Stomach (tissue), 9 donors: ENCODE results near the gene FBXO34. TPM values are rescaled to one million over a fixed set of nuclear protein-coding genes. Genes with fewer than 3 reads are reported as not detected.

Experiments
- DNase-seq, 2 donors: peaks; one replicate each; pipeline versions ENCODE4 v3.0.0 to v3.0.0-alpha.2; 2013 to 2019
- H3K27ac ChIP-seq, 5 donors: fragments of 200-600 bp in 4 of 5; sonication (generic) in 4 of 5; one replicate each; pipeline ENCODE4 v1.5.1; 2013 to 2019; ENCODE audit warnings: mild to moderate bottlenecking in 1 of 5, moderate library complexity in 1 of 5
- H3K27me3 ChIP-seq, 3 donors: fragments of 200-600 bp; sonication (generic); one replicate each; pipeline ENCODE4 v1.5.1; 2017 to 2019; ENCODE audit warnings: mixed run types in 1 of 3
- H3K36me3 ChIP-seq, 4 donors: fragments of 200-600 bp; sonication (generic); 1 replicate in 3 of 4; 2 replicates in 1 of 4; pipeline ENCODE4 v1.5.1; 2016 to 2019
- H3K4me1 ChIP-seq, 4 donors: fragments of 200-600 bp; sonication (generic); one replicate each; pipeline ENCODE4 v1.5.1; 2016 to 2019
- H3K4me3 ChIP-seq, 4 donors: fragments of 200-600 bp; sonication (generic) in 3 of 4; one replicate each; pipeline ENCODE4 v1.5.1; 2016 to 2019; ENCODE audit warnings: mild to moderate bottlenecking in 1 of 4
- H3K9me3 ChIP-seq, 4 donors: fragments of 200-600 bp; sonication (generic); one replicate each; pipeline ENCODE4 v1.5.1; 2016 to 2019
- EP300 ChIP-seq: sonication (generic); formaldehyde crosslinking; IDR thresholded peaks from one replicate; pipeline ENCODE4 v1.6.1; 2017; ENCODE audit warnings: antibody characterized with exemption
- POLR2A ChIP-seq, 4 donors: fragments of 450-650 bp; IDR thresholded peaks; one replicate each; pipeline ENCODE4 v1.6.1; 2016; ENCODE audit warnings: antibody characterized with exemption in 4 of 4, control low read depth in 2 of 4, mild to moderate bottlenecking in 1 of 4, moderate library complexity in 1 of 4
- POLR2AphosphoS5 ChIP-seq, 3 donors: sonication (generic); formaldehyde crosslinking; IDR thresholded peaks; one replicate each; pipeline ENCODE4 v1.6.1; 2016; ENCODE audit warnings: antibody characterized with exemption in 3 of 3
- WGBS, 5 donors: extraction: QIAGEN DNeasy Blood & Tissue Kit in 3 of 5; methylation state at CpG; one replicate each; pipeline versions ENCODE4 v1.1.5 to v1.1.7; 2013 to 2018; 5-methylcytosine and 5-hydroxymethylcytosine counted together
- intact Hi-C: fragments of 100-400 bp; cut with DNase I; formaldehyde crosslinking; loops from one replicate; pipeline ENCODE4 v1.15.1; 2023; ENCODE audit warnings: low total_unique reads
- polyA plus RNA-seq, 3 donors: library from polyadenylated mRNA; stranded (reverse); fragments of 200-250 nt; gene quantifications; one replicate each; pipeline ENCODE4 v1.2.3, GENCODE V29; 2013
- total RNA-seq, 5 donors: library from RNA; depleted of rRNA; stranded (reverse); fragments of >200 nt; gene quantifications; one replicate each; pipeline versions ENCODE4 v1.1.0 to v1.2.3, GENCODE V29; 2014 to 2016
- TF ChIP-seq, protein P1 (sequence below), 7 experiments: fragments of 450-650 bp in 4 of 7; fragments of 200-600 bp in 3 of 7; sonication (generic) in 3 of 7; IDR thresholded peaks; one replicate each; pipeline ENCODE4 v1.5.1; 2016 to 2019; ENCODE audit warnings: antibody characterized with exemption in 7 of 7, control low read depth in 2 of 7, mild to moderate bottlenecking in 1 of 7
- donor health status: healthy with polysubstance abuse.
- donor health status: Bipolar disorder and iron deficiency.
- donor health status: healthy.

FBXO34 gene
- total and polyA plus RNA-seq, 8 donors: 6.7 to 55.0 (median 27.2) TPM

DNA sequence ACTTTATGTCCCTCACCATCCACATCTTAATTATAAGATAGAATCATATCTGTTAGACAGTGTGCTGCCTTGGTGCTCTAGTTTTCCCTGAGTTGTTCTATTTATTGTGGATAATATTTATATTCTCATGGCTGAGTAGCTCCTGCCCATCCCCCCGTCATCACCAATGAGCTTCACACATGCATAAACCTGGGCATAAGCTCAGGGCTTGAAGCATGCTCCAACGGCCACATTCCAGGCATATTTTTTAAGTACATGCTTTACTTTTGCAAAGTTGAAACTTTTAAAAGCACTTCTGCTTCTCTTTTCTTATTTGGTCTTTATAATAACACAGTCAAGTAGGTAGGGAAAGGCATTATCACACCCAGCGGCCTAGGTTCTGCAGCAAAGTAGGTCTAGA, 3.4 kb upstream of the FBXO34 start:
- Histone ChIP-seq H3K36me3 (no peaks in the 10 kb centered on the region), H3K9me3 (no peaks in the 10 kb centered on the region), H3K27me3 (no peaks in the 10 kb centered on the region), H3K4me3 (no peak overlapping the region), H3K4me1 (peaks cover 3 to 13% (median 10%) of the 10 kb centered on the region in 4 donors), H3K27ac (no peak overlapping the region)
- intact Hi-C loops: loop anchor here (10.0 kb wide), 1 partner anchor 87 kb away; no protein-coding TSS in a partner anchor
- TF ChIP-seq POLR2AphosphoS5 (IDR thresholded peaks at IDR 0.05) (no peak), POLR2A (IDR thresholded peaks at IDR 0.05) (no peak), EP300 (no peak)
- TF ChIP-seq, protein P1, sequence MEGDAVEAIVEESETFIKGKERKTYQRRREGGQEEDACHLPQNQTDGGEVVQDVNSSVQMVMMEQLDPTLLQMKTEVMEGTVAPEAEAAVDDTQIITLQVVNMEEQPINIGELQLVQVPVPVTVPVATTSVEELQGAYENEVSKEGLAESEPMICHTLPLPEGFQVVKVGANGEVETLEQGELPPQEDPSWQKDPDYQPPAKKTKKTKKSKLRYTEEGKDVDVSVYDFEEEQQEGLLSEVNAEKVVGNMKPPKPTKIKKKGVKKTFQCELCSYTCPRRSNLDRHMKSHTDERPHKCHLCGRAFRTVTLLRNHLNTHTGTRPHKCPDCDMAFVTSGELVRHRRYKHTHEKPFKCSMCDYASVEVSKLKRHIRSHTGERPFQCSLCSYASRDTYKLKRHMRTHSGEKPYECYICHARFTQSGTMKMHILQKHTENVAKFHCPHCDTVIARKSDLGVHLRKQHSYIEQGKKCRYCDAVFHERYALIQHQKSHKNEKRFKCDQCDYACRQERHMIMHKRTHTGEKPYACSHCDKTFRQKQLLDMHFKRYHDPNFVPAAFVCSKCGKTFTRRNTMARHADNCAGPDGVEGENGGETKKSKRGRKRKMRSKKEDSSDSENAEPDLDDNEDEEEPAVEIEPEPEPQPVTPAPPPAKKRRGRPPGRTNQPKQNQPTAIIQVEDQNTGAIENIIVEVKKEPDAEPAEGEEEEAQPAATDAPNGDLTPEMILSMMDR (IDR thresholded peaks at IDR 0.05): no peak
- peak in 1 of 2 donors; percentile 38 for DNase-seq
- WGBS, 5 donors: 57 to 74% (median 64%) methylated on average over 3 of the region's 3 CpGs

DNA sequence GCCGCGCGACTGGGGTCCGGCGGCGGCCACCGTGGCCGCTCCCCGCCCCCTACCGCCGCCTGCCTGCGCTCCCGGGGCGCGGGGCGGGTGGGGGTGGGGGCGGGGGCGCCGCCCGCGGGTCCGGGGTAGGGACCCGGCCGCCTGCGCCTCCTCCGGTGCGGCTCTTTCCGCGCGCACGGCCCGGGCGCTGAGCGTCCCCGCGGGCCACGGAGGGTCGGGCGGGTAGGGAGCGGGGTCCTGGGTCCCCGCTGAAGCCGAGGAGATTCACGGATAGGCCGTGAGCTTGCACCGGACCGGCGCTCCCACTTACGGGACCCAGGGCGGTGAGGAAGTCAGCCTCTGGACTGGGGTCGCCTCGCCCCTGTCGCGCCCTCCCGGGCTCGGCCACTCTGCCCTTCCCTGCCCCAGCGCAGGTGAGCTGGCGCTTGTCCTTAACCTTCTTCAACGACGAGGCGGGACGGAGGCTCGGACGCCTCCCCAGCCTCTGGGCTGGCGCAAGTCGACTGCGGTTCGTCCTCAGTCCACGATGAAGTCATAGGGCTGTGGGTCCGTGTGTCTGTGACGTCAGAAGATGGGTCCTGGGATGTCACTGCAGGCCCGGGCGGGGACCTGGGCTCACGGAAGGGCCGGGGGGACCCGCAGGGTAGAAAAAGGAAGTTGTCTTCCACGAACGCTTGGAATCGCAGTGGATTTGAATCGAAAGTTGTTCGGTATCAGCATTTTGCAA, 514 bp downstream of the FBXO34 start:
- TF ChIP-seq, protein P1 (IDR thresholded peaks at IDR 0.05): no peak
- TF ChIP-seq POLR2A (IDR thresholded peaks at IDR 0.05) (peak in 1 of 4 donors; percentile 61), POLR2AphosphoS5 (IDR thresholded peaks at IDR 0.05) (peak; percentile 42 to 90 (median 87)), EP300 (no peak)
- Histone ChIP-seq H3K4me3 (peak overlapping the region; percentile 82 to 96 (median 92)), H3K4me1 (peaks cover 25 to 53% (median 40%) of the 10 kb centered on the region in 4 donors), H3K9me3 (no peaks in the 10 kb centered on the region), H3K27me3 (no peaks in the 10 kb centered on the region), H3K36me3 (no peaks in the 10 kb centered on the region), H3K27ac (peak overlapping the region; percentile 94 to 99 (median 97))
- 0 to 1% (median 0%) methylated on average over 30 to 74 of the region's 80 CpGs for WGBS, 5 donors
- intact Hi-C loops: no loop called here
- DNase-seq: peak; percentile 68 to 96

DNA sequence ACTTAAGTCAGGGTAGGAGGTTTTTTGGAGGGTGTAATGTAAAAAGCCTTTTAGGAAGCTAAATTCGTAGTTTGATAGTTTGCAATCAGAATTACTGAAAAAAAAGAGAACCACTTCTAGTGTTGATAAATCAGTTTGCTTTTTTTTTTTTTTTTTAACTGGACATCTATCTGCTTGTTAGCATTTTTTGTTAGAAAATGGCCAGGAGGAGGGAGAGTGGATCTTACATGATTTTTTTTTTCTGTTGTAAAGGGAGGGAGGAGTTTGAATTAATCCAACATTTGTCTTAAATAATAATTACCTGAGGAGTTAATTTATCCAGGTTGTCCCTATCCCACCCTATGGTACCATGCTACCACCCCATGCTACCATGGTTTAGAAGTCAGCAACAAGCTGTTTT, 1.2 kb downstream of the FBXO34 start:
- H3K27me3 ChIP-seq: no peaks in the 10 kb centered on the region
- no peaks in the 10 kb centered on the region for H3K9me3 ChIP-seq
- intact Hi-C loops: no loop called here
- H3K4me1 ChIP-seq: peaks cover 32 to 59% (median 46%) of the 10 kb centered on the region in 4 donors
- peak overlapping the region; percentile 82 to 96 (median 92) for H3K4me3 ChIP-seq
- 0 to 10% (median 4%) methylated on average over 1 of the region's 1 CpG for WGBS, 5 donors
- peak in 1 of 2 donors; percentile 21 for DNase-seq
- TF ChIP-seq, protein P1 (IDR thresholded peaks at IDR 0.05): no peak
- no peak for TF ChIP-seq POLR2A (IDR thresholded peaks at IDR 0.05)
- TF ChIP-seq EP300: no peak
- no peak for TF ChIP-seq POLR2AphosphoS5 (IDR thresholded peaks at IDR 0.05)
- peak overlapping the region in 4 of 5 donors; percentile 94 to 99 (median 96) for H3K27ac ChIP-seq
- H3K36me3 ChIP-seq: no peaks in the 10 kb centered on the region

DNA sequence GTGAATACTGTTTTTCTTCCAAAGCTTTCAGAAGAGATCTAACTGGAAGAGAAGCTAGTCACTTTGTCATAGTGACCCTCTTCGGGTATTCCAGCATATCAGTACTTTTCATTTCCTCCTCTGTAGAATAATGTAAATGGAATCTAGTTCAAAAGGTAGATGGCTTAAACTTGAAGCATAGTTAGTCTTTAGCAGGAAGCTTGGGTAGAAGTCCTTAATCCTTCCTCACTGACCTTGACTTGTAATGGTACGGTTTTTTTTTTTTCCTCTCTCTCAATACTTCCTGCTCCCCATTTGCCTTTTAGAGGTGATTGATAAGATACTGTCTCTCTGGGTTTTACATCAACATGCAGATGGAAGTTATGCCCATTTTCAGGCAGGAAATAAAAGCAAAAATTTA, 1.7 kb downstream of the FBXO34 start:
- intact Hi-C loops: no loop called here
- Histone ChIP-seq H3K27me3 (no peaks in the 10 kb centered on the region), H3K36me3 (no peaks in the 10 kb centered on the region), H3K9me3 (no peaks in the 10 kb centered on the region), H3K27ac (peak overlapping the region in 4 of 5 donors; percentile 94 to 99 (median 96)), H3K4me1 (peaks cover 37 to 61% (median 50%) of the 10 kb centered on the region in 4 donors), H3K4me3 (peak overlapping the region in 3 of 4 donors; percentile 82 to 93 (median 91))
- peak in 1 of 2 donors; percentile 37 for DNase-seq
- no peak for TF ChIP-seq EP300
- TF ChIP-seq POLR2A (IDR thresholded peaks at IDR 0.05): no peak
- no peak for TF ChIP-seq POLR2AphosphoS5 (IDR thresholded peaks at IDR 0.05)
- TF ChIP-seq, protein P1 (IDR thresholded peaks at IDR 0.05): no peak
- 21 to 49% (median 24%) methylated on average over 2 of the region's 2 CpGs for WGBS, 5 donors
